T-helper 9 cell (primary cell): ENCODE measurements around the gene KIAA1217.

Experiments used
- DNase-seq: peaks from one replicate; pipeline ENCODE4 v3.0.0-alpha.2; 2020

KIAA1217 gene

DNA sequence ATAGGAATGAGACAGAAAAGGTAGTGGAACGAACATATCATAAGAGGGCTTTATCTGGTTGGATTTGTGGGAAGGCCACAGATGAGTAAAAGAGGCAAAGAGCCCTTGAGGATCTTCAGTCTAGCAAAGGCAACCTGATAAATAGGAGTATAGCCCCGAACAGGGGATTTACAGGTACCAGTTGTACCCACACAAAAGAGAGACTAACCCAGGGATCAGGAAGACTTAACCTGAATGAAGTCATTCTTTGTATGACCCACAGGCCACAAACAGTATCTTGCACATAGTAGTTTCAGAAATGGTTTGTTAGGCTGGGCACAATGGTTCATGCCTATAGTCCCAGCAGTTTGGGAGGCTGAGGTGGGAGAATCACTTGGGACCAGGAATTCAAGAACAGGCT is 306.5 kb downstream of the KIAA1217 start:
- no peak for DNase-seq

GRCh38 chr10:24518411-24518810 is 309.5 kb downstream of the KIAA1217 start:
- no peak for DNase-seq

DNA sequence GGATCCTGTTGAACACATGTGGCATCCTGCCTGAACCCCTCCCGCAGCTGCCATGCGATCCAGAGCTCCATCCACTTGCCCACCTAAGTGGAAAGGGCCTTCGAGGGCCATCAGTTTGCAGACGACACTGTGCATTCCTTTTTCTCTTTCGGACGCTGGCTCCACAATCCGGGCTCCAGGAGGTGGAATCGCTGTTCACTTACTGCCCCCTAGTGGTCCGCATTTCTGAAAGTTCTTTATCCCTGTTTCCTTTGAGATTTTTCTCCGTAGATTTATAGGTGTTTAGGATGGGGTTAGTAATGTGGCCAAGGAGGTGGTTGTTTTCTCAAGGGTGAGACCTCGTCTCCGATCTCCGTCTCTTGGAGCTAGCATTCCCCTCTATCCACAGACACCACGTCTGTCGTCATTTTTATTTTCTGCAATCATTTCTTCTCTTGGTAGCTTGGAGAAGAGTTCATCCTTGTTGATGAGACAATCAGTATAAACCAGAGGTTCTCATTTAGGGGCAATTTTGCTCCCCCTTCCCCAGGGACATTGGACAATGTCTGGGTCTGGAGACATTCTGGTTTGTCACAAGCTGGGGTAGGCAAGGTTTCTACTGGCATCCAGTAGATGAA is 310.2 kb downstream of the KIAA1217 start:
- peak; percentile 20 for DNase-seq

DNA sequence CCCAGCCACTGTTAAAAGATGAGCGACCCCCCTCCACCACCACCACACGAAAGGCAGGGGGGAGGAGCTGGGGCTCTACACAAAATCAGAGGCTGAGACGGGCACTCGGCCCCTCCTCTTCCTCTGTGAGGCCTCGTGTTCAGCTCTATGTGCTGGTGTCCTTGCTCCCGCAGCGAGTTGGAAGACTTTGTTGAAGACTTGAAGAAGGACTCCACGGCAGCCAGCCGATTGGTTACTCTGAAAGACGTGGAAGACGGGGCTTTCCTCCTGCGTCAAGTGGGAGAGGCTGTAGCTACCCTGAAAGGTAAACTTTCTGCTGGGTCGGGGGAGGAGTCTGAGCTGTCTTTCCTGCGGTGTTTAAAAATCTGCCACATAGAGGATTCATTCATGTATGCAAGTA is 311.0 kb downstream of the KIAA1217 start:
- peak; percentile 5 for DNase-seq

GRCh38 chr10:24524314-24524713 is 315.4 kb downstream of the KIAA1217 start:
- DNase-seq: no peak

- no peak for DNase-seq
These were observed 317.2 kb downstream of the KIAA1217 start for GRCh38 chr10:24526085-24526649.

DNA sequence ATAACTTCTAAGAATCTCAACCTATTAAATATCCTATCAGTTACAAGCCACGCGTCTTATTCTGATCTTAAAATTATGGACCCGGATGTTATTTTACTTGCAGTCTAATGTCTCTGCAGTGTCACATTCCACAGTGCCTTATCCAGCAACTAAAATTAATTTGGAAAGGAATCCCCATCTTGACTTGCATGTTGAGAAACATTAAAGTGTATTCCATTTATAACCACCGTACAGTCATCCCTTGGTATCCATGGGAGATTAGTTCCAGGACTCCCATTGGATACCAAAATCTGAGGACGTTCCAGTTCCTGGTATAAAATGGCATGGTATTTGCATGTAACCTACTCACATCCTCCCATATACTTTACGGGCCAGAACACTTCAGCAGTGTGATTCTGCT is 320.0 kb downstream of the KIAA1217 start:
- DNase-seq: no peak

DNA sequence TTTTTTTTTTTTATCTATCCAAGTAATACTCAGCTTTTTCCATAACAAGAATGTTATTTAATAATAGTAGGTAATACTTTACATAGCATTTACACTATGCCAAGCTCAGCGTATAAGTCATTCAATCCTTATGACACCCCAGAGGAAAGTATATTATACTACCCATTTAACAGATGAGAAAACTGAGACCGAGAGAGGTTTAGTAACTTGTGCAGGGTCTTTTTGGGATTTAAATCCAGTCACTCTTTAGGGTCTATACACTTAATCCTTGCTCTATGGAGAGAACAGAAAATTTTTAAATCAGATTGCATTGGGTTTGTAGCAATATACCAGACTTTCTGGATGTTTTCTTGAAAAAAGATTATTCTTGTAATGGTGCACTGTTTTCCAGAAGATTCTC is 322.5 kb downstream of the KIAA1217 start:
- no peak for DNase-seq

- no peak for DNase-seq
These were observed 325.0 kb downstream of the KIAA1217 start for GRCh38 chr10:24533981-24534380.

- no peak for DNase-seq
These were observed 327.7 kb downstream of the KIAA1217 start for GRCh38 chr10:24536636-24537035.

GRCh38 chr10:24541239-24541753 is 332.4 kb downstream of the KIAA1217 start:
- no peak for DNase-seq

DNA sequence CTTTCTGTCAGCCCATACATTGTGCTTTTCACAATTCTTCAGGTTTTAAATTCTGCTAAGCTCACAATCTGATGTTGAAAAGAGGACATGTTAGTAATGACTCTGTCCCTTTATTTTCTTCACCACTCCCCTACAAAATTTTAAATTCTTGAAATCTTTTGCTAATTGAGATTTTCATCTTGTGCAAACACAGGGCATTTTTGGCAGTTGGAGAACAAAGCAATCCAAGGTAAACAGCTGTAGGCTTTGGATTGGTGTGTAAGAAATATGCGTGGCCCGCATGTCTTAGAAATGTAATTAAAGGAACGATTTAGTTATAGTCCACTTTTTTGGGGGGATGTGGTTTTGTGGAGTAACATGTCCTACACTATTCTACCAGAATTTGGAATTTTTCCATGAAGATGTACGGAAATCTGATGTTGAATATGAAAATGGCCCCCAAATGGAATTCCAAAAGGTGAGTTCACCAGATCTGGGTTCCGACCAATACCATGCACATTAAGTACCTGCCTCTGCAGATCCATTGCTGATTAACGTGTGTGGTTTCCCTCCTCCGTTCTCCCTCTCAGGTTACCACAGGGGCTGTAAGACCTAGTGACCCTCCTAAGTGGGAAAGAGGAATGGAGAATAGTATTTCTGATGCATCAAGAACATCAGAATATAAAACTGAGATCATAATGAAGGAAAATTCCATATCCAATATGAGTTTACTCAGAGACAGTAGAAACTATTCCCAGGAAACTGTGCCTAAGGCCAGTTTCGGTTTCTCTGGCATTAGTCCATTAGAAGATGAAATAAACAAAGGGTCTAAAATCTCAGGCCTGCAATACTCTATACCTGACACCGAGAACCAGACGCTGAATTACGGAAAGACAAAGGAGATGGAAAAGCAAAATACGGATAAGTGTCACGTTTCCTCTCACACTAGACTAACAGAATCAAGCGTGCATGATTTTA is 333.7 kb downstream of the KIAA1217 start:
- DNase-seq: no peak

- no peak for DNase-seq
These were observed 335.8 kb downstream of the KIAA1217 start for GRCh38 chr10:24544776-24545175.

- DNase-seq: no peak
These were observed 336.6 kb downstream of the KIAA1217 start for GRCh38 chr10:24545585-24545984.

DNA sequence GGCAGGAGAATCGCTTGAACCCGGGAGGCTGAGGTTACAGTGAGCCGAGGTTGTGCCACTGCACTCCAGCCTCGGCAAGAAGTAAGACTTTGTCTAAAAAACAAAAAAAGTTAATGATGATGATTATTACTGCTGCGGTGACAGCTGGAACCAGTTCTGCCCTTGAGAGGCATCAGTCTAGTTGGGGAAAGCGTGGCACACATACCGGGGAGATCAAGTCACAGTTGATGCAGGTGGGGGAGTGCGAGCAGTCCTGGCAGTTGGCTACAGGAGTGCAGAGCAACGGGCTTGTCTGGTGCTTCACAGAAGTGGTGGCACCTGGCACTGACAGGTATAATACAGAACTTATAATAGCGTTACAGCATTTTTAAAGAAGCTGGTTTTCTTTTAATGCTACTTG is 341.7 kb downstream of the KIAA1217 start:
- no peak for DNase-seq

DNA sequence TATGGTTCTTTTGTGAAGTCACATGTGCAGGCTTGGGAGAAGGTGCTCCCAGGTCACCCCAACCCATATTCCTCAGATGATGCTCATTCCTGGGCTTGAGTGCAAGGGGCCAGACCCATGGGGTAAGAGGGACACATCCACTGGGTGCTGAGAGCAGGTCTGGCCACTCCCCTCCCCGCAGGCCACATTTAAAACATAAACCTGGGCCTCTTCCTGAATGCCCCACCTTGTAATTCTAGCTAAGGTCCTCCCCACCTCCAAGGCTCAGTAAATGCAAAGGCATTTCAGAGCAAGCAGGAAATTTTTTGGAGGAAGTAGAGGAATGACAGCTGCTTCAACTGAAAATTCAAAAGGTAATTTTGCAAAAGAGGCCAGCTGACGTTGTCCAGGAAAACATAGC is 342.2 kb downstream of the KIAA1217 start:
- no peak for DNase-seq

DNA sequence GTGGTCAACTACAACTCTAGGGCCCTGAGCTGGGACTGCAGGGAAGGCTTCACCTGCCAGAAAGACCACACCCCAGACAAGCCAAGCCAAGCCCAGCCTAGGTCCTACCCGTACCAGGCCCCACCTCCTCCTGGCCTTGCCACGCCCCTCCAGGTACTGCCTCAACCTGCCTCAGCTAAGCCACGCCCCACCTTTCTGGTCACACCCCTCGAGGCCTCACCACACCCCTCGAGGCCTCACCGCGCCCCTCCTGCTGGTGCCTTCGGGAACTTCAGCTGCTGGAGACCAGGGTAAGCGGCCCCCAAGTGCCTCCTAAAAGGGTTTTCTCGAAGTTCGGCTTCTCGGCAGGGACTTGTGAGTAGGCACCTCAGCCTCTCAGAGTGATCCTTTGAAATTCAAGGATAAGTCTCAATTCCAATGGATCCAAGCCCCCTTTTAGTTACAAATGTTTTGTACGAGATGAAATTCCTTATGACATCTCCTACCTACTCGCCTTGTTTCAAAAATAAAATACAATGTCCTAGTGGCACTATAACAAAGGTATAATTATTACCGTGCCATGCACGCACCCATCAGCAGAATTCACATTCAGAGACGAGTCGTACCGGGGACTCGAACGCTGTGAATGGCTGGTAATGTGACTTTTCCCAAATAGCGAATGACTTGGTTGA is 343.5 kb downstream of the KIAA1217 start:
- DNase-seq: no peak

DNA sequence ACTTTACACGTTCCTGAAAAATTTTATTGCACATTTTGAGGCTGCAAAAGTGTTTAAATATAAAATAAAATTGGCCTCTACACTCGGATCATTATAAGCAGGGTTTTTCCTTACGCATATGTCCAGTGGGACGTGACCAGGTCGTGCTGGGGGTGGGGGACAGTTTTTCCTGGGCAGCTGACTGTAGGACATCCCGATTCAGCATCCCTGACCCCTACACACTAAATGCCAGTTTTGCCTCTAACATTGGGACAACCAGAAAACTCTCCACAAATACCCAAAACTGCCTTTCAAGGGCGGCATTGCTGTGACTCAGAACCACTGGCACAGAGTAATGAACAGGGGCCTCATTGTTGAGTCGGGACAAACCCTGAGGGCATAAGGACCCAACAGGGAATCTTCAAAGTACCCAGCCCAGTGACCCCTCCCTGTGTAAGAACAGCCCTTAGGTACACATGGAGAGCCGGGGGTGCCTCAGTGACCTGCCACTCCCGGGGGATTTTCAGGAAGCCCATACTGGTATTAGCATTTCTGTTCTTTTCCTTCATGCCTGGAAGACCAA is 344.2 kb downstream of the KIAA1217 start:
- DNase-seq: no peak

DNA sequence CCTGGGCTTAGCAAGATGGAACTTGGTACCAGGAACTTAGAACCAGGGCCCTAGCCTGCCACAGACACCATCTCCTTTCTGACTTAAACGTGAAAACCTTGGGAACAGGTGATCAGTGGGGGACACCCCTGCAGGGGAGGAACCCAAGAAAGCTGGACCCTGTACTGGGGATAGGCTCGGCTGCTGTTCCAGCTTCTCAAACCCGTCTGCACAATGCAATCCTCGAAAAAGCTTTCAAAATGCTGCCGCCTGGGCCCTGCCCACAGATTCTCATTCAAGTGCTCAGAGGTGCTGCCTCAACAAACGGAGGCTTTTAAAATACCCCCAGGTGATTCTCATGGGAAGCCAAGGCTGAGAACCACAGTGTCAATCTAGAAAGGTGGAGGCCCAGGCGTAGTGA is 345.1 kb downstream of the KIAA1217 start:
- no peak for DNase-seq

DNA sequence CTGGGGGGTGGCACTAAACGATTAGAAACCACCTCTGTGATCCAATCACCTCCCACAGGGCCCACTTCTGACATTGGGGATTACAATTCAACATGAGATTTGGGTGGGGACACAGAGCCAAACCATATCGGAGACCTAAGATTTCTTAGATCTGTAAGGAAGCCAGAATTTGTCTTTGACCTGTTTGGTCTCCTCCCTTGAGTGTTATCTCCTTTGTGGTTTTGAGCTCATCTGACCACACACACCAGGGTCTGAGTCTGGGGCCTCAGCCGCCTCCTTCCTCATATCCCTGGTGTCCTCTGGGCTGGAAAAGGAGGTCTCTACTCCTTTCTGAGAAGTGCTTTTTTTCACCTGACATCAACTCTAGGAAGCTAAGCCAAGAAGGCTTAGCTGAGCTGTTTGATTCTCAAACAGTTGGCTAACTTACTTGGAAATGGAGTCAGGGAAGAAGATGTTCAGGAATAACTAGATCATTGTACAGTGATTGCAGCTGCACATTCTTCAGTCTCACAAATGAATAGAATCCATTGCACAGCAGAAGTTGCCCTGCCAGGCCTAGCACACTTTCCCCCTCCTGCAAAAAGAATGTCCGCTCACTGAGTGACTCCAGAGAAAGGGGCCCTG is 347.3 kb downstream of the KIAA1217 start:
- DNase-seq: no peak

DNA sequence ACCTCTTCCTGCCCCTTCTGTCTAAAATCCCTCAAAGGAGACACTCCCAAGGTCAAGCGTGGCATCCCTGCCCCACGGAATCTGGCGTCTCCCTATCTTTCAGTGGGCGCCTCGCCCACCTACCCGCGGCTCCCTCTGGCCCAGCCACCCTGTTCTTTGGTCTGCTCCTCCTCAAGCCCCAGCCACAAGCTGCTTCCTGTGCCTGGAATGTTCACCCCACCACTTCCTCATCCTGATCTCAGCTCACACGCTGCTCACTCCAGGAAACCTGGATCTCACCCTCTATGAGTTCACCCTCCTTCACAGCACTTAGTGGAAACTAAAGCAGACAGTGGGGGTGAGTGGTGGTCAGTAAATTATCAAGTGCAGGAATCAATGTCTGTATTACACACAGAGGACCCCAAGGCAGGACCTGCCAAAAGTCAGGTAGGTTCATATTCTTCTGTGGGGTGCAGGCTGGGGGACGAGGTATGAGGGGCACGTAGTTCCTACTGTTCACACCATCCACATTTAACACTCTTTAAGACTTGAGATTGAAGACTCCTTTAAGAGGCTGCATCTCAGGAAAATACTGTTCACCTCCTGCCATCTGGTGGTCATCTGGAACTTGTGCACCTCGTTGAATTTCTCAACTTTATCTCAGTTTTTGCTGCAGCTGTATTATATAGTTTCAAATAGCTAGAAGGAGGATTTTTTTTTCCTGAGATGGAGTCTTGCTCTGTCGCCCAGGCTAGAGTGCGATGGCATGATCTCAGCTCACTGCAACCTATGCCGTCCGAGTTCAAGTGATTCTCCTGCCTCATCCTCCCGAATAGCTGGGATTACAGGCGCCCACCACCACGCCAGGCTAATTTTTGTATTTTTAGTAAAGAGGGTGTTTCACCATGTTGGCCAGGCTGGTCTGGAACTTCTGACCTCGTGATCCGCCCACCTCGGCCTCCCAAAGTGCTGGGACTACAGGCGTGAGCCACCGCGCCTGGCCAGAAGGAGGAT is 348.1 kb downstream of the KIAA1217 start:
- no peak for DNase-seq
